ENCODE data around the gene TGM6. TPM values are rescaled to one million over a fixed set of nuclear protein-coding genes. Genes with fewer than 3 reads are reported as not detected.

The TGM6 gene
- total RNA-seq, 2 donors from 2014 or later, result not detected

DNA sequence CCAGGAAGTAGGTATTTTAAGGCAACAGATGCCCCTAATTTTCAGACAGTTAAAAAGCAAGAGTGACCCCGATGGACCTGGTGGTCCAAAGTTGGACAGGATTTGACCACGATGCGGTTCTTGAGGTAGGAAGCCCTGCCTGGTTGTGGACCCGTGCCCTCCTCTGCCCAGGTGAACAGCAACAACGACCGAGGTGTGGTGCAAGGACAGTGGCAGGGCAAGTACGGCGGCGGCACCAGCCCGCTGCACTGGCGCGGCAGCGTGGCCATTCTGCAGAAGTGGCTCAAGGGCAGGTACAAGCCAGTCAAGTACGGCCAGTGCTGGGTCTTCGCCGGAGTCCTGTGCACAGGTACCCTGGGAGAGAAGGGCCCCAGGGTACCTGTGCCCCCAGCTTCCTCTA is 18.7 kb downstream of the TGM6 start:
- no peaks in the 10 kb centered on the region for H3K27me3 ChIP-seq (replicated peaks; ENCODE audit: insufficient read depth)
- no peaks in the 10 kb centered on the region for H3K36me3 ChIP-seq
- TF ChIP-seq, protein P1, sequence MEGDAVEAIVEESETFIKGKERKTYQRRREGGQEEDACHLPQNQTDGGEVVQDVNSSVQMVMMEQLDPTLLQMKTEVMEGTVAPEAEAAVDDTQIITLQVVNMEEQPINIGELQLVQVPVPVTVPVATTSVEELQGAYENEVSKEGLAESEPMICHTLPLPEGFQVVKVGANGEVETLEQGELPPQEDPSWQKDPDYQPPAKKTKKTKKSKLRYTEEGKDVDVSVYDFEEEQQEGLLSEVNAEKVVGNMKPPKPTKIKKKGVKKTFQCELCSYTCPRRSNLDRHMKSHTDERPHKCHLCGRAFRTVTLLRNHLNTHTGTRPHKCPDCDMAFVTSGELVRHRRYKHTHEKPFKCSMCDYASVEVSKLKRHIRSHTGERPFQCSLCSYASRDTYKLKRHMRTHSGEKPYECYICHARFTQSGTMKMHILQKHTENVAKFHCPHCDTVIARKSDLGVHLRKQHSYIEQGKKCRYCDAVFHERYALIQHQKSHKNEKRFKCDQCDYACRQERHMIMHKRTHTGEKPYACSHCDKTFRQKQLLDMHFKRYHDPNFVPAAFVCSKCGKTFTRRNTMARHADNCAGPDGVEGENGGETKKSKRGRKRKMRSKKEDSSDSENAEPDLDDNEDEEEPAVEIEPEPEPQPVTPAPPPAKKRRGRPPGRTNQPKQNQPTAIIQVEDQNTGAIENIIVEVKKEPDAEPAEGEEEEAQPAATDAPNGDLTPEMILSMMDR (IDR thresholded peaks at IDR 0.05), result no peak
- H3K27ac ChIP-seq, result no peak overlapping the region
- no peak overlapping the region for H3K4me3 ChIP-seq
- no peaks in the 10 kb centered on the region for H3K9me3 ChIP-seq
- H3K4me1 ChIP-seq (ENCODE audit: control insufficient read depth in 1 of 2, low read depth in 2 of 2), result no peaks in the 10 kb centered on the region
- no peak for DNase-seq (ENCODE audit: low spot score)
- no peak for ATAC-seq (ENCODE audit: insufficient number of reproducible peaks, low FRiP score, low read depth)

DNA sequence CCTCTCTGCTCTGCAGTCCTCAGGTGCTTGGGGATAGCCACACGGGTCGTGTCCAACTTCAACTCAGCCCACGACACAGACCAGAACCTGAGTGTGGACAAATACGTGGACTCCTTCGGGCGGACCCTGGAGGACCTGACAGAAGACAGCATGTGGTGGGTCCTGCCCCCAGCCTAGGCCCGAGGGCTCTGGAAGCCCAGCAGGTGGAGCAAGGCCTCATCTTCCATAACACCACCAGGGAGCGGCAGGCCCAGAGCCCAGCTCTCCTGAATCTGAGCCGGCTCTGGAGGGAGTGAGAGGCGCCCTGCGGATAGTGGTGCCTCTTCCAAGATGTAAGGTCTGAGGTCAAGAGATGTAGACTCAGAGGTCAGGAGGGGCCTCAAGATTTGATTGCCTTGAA is 19.6 kb downstream of the TGM6 start:
- no peak for ATAC-seq (ENCODE audit: insufficient number of reproducible peaks, low FRiP score, low read depth)
- Histone ChIP-seq H3K9me3 (peaks cover 6% of the 10 kb centered on the region), H3K27ac (no peak overlapping the region), H3K4me1 (ENCODE audit: control insufficient read depth in 1 of 2, low read depth in 2 of 2) (no peaks in the 10 kb centered on the region), H3K36me3 (no peaks in the 10 kb centered on the region), H3K4me3 (no peak overlapping the region), H3K27me3 (replicated peaks; ENCODE audit: insufficient read depth) (no peaks in the 10 kb centered on the region)
- TF ChIP-seq, protein P1 (IDR thresholded peaks at IDR 0.05), result no peak
- no peak for DNase-seq (ENCODE audit: low spot score)

DNA sequence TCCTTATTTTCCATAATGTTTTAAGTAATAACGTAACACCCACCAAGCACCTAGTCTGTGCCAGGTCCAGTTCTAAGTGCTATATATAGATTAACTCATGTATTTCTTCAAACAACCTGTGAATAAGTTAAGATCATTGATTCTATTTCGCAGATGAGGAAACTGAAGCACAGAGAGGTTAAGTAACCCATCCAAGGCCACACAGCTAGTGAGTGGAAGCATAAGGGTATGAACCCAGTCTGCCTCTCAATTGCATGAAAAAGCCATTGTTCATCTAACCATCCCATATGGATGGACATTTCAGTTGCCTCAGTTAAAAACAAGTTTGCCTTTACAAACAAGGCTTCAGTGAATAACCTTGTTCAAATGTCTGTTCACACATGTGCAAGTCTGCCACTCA is 20.8 kb downstream of the TGM6 start:
- no peak for DNase-seq (ENCODE audit: low spot score)
- no peaks in the 10 kb centered on the region for H3K36me3 ChIP-seq
- no peaks in the 10 kb centered on the region for H3K4me1 ChIP-seq (ENCODE audit: control insufficient read depth in 1 of 2, low read depth in 2 of 2)
- no peak overlapping the region for H3K4me3 ChIP-seq
- no peak overlapping the region for H3K27ac ChIP-seq
- peaks cover 7% of the 10 kb centered on the region for H3K9me3 ChIP-seq
- H3K27me3 ChIP-seq (replicated peaks; ENCODE audit: insufficient read depth), result no peaks in the 10 kb centered on the region
- TF ChIP-seq, protein P1 (IDR thresholded peaks at IDR 0.05), result no peak
- no peak for ATAC-seq (ENCODE audit: insufficient number of reproducible peaks, low FRiP score, low read depth)

DNA sequence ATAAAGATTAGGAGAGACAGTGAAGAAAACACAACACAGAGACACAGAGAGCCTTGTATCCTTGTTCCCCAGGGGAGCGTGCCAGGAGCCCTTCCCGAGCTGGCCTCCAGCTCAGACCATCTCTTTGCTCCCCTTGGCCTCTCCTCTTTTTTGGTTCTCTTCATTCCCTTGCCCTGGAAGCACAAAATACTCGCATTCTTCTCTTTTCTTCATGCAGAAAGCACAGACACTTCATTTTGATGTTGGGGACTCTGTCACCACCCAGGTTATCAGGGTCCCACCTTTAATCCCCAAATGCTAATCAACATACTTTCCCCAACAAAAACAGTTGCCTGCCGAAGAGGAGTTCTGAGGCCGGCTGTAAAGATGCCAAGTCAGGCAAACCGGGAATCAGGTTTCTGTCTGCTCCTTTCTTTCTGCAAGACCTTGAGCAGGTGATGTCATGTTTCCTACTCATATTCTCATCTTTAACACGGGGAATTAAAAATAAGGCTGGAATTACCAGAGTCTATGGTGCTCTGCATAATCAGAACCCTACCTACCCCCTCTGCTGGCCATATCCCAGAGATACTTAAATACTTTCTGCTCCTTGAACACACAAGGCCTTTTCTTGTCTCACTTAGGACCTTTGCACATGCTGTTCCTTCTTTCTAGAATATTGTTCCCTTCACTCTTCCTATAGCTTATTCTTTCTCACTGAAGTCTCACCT is 21.7 kb downstream of the TGM6 start:
- H3K4me1 ChIP-seq (ENCODE audit: control insufficient read depth in 1 of 2, low read depth in 2 of 2), result no peaks in the 10 kb centered on the region
- H3K9me3 ChIP-seq, result peaks cover 7% of the 10 kb centered on the region
- no peak for DNase-seq (ENCODE audit: low spot score)
- ATAC-seq (ENCODE audit: insufficient number of reproducible peaks, low FRiP score, low read depth), result no peak
- no peak overlapping the region for H3K27ac ChIP-seq
- H3K27me3 ChIP-seq (replicated peaks; ENCODE audit: insufficient read depth), result no peaks in the 10 kb centered on the region
- H3K4me3 ChIP-seq, result no peak overlapping the region
- TF ChIP-seq, protein P1 (IDR thresholded peaks at IDR 0.05), result no peak
- no peaks in the 10 kb centered on the region for H3K36me3 ChIP-seq

DNA sequence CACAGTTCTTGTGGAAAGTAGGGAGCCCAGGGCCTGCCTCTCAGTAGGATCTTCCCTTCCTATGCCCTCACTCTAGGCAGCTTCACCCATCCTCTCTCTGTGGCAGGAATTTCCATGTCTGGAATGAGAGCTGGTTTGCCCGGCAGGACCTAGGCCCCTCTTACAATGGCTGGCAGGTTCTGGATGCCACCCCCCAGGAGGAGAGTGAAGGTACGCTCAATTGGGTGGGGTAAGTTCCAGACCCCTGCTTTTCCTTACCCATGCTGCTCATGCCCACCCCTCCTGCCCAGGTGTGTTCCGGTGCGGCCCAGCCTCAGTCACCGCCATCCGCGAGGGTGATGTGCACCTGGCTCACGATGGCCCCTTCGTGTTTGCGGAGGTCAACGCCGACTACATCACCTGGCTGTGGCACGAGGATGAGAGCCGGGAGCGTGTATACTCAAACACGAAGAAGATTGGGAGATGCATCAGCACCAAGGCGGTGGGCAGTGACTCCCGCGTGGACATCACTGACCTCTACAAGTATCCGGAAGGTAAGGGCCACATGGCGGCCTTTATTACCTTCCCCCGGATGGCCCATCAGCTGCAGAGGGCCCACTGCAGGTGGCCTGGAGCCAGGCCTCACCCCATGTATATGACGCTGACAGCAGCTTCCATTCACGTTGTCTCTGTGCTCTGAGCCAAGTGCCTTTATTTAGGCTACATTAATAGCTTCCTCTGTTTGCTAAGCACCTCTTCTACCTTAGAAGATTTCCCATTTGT is 22.8 kb downstream of the TGM6 start:
- no peak for ATAC-seq (ENCODE audit: insufficient number of reproducible peaks, low FRiP score, low read depth)
- TF ChIP-seq, protein P1 (IDR thresholded peaks at IDR 0.05), result no peak
- no peak overlapping the region for H3K27ac ChIP-seq
- H3K36me3 ChIP-seq, result no peaks in the 10 kb centered on the region
- H3K4me3 ChIP-seq, result no peak overlapping the region
- H3K9me3 ChIP-seq, result peaks cover 7% of the 10 kb centered on the region
- H3K27me3 ChIP-seq (replicated peaks; ENCODE audit: insufficient read depth), result no peaks in the 10 kb centered on the region
- DNase-seq (ENCODE audit: low spot score), result no peak
- H3K4me1 ChIP-seq (ENCODE audit: control insufficient read depth in 1 of 2, low read depth in 2 of 2), result no peaks in the 10 kb centered on the region
